ENCODE measurements around the gene TRAF2.

TRAF2 gene

DNA sequence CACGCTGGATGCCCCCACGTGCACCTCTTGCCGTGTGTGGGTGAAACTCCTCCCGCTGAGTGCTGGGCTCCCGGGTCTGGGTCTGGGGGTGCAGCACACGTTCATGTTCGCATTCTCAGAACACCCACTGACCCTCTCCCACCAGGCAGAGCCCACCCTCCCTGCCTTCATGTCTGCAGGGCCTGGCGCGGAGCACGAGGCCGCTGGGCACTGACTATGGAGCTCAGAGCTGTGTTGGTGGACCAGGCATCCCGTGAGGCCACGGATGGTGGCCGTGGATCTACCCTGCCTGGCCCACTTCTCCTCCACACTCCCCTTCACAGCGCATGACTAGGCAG, 74.6 kb downstream of the TRAF2 start:
- DNase-seq (ENCODE audit: low spot score) (no peak), ATAC-seq (ENCODE audit: low read depth) (no peak)
- TF ChIP-seq, protein P1, sequence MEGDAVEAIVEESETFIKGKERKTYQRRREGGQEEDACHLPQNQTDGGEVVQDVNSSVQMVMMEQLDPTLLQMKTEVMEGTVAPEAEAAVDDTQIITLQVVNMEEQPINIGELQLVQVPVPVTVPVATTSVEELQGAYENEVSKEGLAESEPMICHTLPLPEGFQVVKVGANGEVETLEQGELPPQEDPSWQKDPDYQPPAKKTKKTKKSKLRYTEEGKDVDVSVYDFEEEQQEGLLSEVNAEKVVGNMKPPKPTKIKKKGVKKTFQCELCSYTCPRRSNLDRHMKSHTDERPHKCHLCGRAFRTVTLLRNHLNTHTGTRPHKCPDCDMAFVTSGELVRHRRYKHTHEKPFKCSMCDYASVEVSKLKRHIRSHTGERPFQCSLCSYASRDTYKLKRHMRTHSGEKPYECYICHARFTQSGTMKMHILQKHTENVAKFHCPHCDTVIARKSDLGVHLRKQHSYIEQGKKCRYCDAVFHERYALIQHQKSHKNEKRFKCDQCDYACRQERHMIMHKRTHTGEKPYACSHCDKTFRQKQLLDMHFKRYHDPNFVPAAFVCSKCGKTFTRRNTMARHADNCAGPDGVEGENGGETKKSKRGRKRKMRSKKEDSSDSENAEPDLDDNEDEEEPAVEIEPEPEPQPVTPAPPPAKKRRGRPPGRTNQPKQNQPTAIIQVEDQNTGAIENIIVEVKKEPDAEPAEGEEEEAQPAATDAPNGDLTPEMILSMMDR (IDR thresholded peaks at IDR 0.05; ENCODE audit: poor library complexity, severe bottlenecking) = no peak
- Histone ChIP-seq H3K4me1 (ENCODE audit: insufficient read depth, poor library complexity, severe bottlenecking) (no peaks in the 10 kb centered on the region), H3K36me3 (ENCODE audit: low read depth) (no peaks in the 10 kb centered on the region), H3K27ac (ENCODE audit: poor library complexity, severe bottlenecking) (no peak overlapping the region), H3K9me3 (ENCODE audit: severe bottlenecking) (no peaks in the 10 kb centered on the region), H3K4me3 (ENCODE audit: severe bottlenecking) (no peak overlapping the region), H3K27me3 (ENCODE audit: insufficient read depth, poor library complexity, severe bottlenecking) (no peaks in the 10 kb centered on the region)

DNA sequence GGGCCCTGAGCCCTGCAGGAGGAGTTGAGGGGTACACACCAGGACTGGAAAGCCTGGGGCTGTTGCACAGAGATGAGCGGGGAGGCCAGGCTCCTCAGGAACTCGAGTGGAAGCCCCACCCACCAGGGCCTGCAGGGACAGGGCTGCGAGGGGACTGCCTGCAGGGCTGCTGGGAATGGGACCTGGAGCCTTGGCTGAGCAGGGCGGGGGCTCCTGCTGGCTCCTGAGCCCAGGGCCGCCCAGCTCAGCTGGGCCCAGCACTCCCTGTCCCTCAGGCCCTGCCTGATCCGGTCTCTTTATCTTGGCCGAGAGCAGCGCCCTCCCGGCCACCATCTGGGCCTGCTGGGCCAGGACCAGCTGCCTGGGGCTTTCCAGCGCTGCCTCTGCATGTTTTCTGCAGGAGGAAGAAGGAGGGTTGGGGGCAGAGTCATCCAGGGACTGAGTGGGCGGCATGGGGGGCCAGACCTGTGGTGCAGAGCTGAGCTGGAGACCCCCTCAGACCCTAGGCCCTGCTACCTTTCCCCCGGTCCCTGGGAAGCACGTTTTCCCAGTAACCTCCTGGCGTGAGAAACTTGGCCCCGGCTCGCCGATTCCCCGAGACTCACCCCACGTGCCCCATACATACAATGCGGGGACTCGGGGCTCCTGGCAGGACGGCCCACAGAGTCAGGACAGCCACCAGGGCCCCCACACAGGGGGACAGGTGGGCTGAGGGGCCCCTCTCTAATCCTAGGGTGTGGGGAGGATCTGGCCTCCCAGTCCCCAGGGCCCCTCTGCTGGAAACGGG, 75.2 kb downstream of the TRAF2 start:
- H3K27me3 ChIP-seq (ENCODE audit: insufficient read depth, poor library complexity, severe bottlenecking) = no peaks in the 10 kb centered on the region
- no peaks in the 10 kb centered on the region for H3K4me1 ChIP-seq (ENCODE audit: insufficient read depth, poor library complexity, severe bottlenecking)
- ATAC-seq (ENCODE audit: low read depth) (peak; percentile 17; the same call in 2 of the 3 replicates), DNase-seq (ENCODE audit: low spot score) (no peak)
- no peaks in the 10 kb centered on the region for H3K36me3 ChIP-seq (ENCODE audit: low read depth)
- no peak overlapping the region for H3K27ac ChIP-seq (ENCODE audit: poor library complexity, severe bottlenecking)
- no peaks in the 10 kb centered on the region for H3K9me3 ChIP-seq (ENCODE audit: severe bottlenecking)
- no peak overlapping the region for H3K4me3 ChIP-seq (ENCODE audit: severe bottlenecking)
- TF ChIP-seq, protein P1 (IDR thresholded peaks at IDR 0.05; ENCODE audit: poor library complexity, severe bottlenecking) = no peak

DNA sequence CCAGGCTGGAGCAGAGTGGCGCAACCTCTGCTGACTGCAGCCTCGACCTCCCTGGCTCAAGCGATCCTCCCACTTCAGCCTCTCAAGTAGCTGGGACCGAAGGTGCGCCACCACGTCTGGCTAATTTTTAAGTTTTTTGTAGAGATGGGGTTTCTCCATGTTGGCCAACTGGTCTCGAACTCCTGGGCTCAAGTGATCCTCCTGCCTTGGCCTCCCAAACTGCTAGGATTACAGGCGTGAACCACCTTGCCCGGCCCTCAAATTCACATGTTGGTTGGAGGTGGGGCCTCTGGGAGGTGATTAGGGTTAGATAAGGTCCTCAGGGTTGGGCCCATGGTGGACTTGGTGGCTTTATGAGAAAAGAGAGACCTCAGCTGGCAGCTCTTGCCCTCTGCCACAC, 75.8 kb downstream of the TRAF2 start:
- TF ChIP-seq, protein P1 (IDR thresholded peaks at IDR 0.05; ENCODE audit: poor library complexity, severe bottlenecking) = no peak
- no peaks in the 10 kb centered on the region for H3K36me3 ChIP-seq (ENCODE audit: low read depth)

DNA sequence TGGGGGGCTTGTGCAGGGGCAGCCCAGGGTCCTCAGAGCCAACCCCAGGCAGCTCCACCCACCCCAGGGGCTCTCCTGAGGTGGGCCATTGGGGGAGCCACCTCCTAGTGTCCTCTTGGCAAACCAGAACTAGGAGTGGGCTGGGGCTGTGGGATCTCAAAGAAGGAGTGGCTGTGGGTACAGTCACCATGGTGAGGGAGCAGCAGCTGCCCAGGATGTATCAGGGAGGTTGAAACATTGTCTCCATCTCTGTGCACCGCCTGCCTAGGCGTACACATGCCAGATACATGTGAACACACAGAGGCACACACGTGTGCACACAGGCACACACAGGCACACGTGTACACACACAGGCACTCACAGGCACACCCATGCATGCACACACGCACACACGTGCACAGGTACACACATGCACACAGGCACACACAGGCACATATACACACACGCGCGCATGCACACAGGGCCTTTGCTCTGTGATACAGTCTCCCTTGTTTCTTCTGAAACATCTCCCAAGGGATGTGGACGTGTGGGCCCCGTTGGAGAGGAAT, 76.5 kb downstream of the TRAF2 start:
- Histone ChIP-seq H3K9me3 (ENCODE audit: severe bottlenecking) (no peaks in the 10 kb centered on the region), H3K4me3 (ENCODE audit: severe bottlenecking) (no peak overlapping the region), H3K27ac (ENCODE audit: poor library complexity, severe bottlenecking) (no peak overlapping the region), H3K27me3 (ENCODE audit: insufficient read depth, poor library complexity, severe bottlenecking) (no peaks in the 10 kb centered on the region), H3K4me1 (ENCODE audit: insufficient read depth, poor library complexity, severe bottlenecking) (no peaks in the 10 kb centered on the region), H3K36me3 (ENCODE audit: low read depth) (no peaks in the 10 kb centered on the region)
- ATAC-seq (ENCODE audit: low read depth) (no peak), DNase-seq (ENCODE audit: low spot score) (no peak)
- TF ChIP-seq, protein P1 (IDR thresholded peaks at IDR 0.05; ENCODE audit: poor library complexity, severe bottlenecking) = no peak

More for the DNA sequence above, 75.8 kb downstream of the TRAF2 start:
- ATAC-seq (ENCODE audit: low read depth) (no peak), DNase-seq (ENCODE audit: low spot score) (no peak)
- no peaks in the 10 kb centered on the region for H3K27me3 ChIP-seq (ENCODE audit: insufficient read depth, poor library complexity, severe bottlenecking)
- H3K27ac ChIP-seq (ENCODE audit: poor library complexity, severe bottlenecking) = no peak overlapping the region
- H3K4me1 ChIP-seq (ENCODE audit: insufficient read depth, poor library complexity, severe bottlenecking) = no peaks in the 10 kb centered on the region
- no peaks in the 10 kb centered on the region for H3K9me3 ChIP-seq (ENCODE audit: severe bottlenecking)
- H3K4me3 ChIP-seq (ENCODE audit: severe bottlenecking) = no peak overlapping the region

DNA sequence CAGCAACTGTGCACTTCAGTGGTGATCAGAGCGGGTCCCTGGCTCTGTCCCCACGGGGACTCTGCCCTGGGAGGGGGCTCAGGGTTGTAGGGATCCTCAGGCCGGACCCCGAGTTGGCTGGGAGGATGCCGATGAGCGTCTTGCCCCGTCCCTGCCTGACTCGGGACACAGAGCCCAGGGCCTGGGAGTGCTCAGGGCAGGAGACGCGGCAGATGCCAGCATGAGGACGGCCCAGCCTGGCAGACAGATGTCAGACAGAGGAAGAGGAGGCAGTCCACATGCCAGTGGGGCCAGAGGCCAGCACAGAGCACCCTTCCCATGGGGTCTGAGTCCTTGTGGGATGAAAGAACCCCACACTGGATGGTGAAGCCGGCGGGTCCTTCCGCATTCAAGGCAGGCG, 77.0 kb downstream of the TRAF2 start:
- no peak for ATAC-seq (ENCODE audit: low read depth)
- H3K4me1 ChIP-seq (ENCODE audit: insufficient read depth, poor library complexity, severe bottlenecking) = no peaks in the 10 kb centered on the region
- H3K27ac ChIP-seq (ENCODE audit: poor library complexity, severe bottlenecking) = no peak overlapping the region

More for the DNA sequence above, 77.0 kb downstream of the TRAF2 start:
- DNase-seq (ENCODE audit: low spot score) = no peak
- H3K36me3 ChIP-seq (ENCODE audit: low read depth) = no peaks in the 10 kb centered on the region
- TF ChIP-seq, protein P1 (IDR thresholded peaks at IDR 0.05; ENCODE audit: poor library complexity, severe bottlenecking) = no peak
- no peaks in the 10 kb centered on the region for H3K9me3 ChIP-seq (ENCODE audit: severe bottlenecking)
- no peak overlapping the region for H3K4me3 ChIP-seq (ENCODE audit: severe bottlenecking)
- H3K27me3 ChIP-seq (ENCODE audit: insufficient read depth, poor library complexity, severe bottlenecking) = no peaks in the 10 kb centered on the region

Data from RWPE2 (cell line).